Neural cell (in vitro differentiated cells): Measurements from ENCODE around the gene BHLHA15. TPM values are rescaled to one million over a fixed set of nuclear protein-coding genes. Genes with fewer than 3 reads are reported as not detected.

Source experiments
- H2AFZ ChIP-seq: fragments of 200-600, 300-800 bp; sonication (generic), shearing (Covaris generic); 2 replicates; pipeline ENCODE4 v1.6.0; 2014; ENCODE audit warnings: low read depth, mild to moderate bottlenecking, antibody characterized with exemption, low read length, moderate library complexity
- H3F3A ChIP-seq: fragments of 200-600 bp; shearing (Covaris generic); 2 replicates; pipeline ENCODE4 v1.6.1; 2016; ENCODE audit warnings: mild to moderate bottlenecking, moderate library complexity, mixed read lengths, antibody characterized with exemption, low read length; ENCODE audit not compliant: insufficient read depth, poor library complexity, severe bottlenecking
- H3K27ac ChIP-seq: fragments of 200-600, 300-800 bp; sonication (generic), shearing (Covaris generic); 2 replicates; pipeline ENCODE4 v1.5.1; 2014; ENCODE audit warnings: mild to moderate bottlenecking, low read length, moderate library complexity
- H3K27me3 ChIP-seq: fragments of 300-800, 200-600 bp; sonication (generic), shearing (Covaris generic); 2 replicates; pipeline ENCODE4 v1.6.0; 2014; ENCODE audit warnings: mild to moderate bottlenecking, low read depth, low read length, moderate library complexity; ENCODE audit not compliant: insufficient read depth
- H3K36me3 ChIP-seq: fragments of 300-800, 200-600 bp; sonication (generic), shearing (Covaris generic); 2 replicates; pipeline ENCODE4 v1.5.1; 2014; ENCODE audit warnings: mild to moderate bottlenecking, antibody characterized with exemption, low read length, moderate library complexity; ENCODE audit not compliant: insufficient read depth
- H3K4me2 ChIP-seq: fragments of 300-800, 200-600 bp; sonication (generic), shearing (Covaris generic); 2 replicates; pipeline ENCODE4 v1.6.0; 2014; ENCODE audit warnings: mild to moderate bottlenecking, low read length
- H3K4me3 ChIP-seq: fragments of 300-800, 200-600 bp; sonication (generic), shearing (Covaris generic); 2 replicates; pipeline ENCODE4 v1.5.1; 2014; ENCODE audit warnings: mild to moderate bottlenecking, low read length, moderate library complexity
- H3K79me2 ChIP-seq: fragments of 200-600 bp; shearing (Covaris generic); replicated peaks from 2 replicates; pipeline ENCODE4 v1.6.0; 2014; ENCODE audit warnings: mild to moderate bottlenecking, low read length, moderate library complexity; ENCODE audit not compliant: insufficient read depth
- H3K9ac ChIP-seq: fragments of 300-800, 200-600 bp; sonication (generic), shearing (Covaris generic); 2 replicates; pipeline ENCODE4 v1.6.1; 2016; ENCODE audit warnings: mild to moderate bottlenecking, low read length, mixed read lengths
- H3K9me2 ChIP-seq: fragments of 200-600 bp; shearing (Covaris generic); 2 replicates; pipeline ENCODE4 v1.6.1; 2016; ENCODE audit warnings: mild to moderate bottlenecking, low read length, mixed read lengths; ENCODE audit not compliant: insufficient read depth
- H3K9me3 ChIP-seq: fragments of 200-600, 300-800 bp; sonication (generic), shearing (Covaris generic); 2 replicates; pipeline ENCODE4 v1.6.1; 2016; ENCODE audit warnings: mild to moderate bottlenecking, mixed run types, low read length, moderate library complexity, mixed read lengths
- H4K20me1 ChIP-seq: fragments of 200-600 bp; shearing (Covaris generic); 2 replicates; pipeline ENCODE4 v1.6.1; 2016; ENCODE audit warnings: mild to moderate bottlenecking, mixed run types; ENCODE audit not compliant: insufficient read depth
- CTCF ChIP-seq: fragments of 450-650 bp; IDR thresholded peaks from 2 replicates; pipeline ENCODE4 v1.5.1; 2014; ENCODE audit warnings: antibody characterized with exemption, mild to moderate bottlenecking, moderate library complexity; ENCODE audit not compliant: poor library complexity, severe bottlenecking
- EP300 ChIP-seq: fragments of 450-650 bp; conservative IDR thresholded peaks from 2 replicates; pipeline ENCODE4 v1.6.1; 2014; ENCODE audit warnings: antibody characterized with exemption, mild to moderate bottlenecking, moderate library complexity; ENCODE audit not compliant: poor library complexity, severe bottlenecking
- EZH2 ChIP-seq: fragments of 200-600, 300-800 bp; shearing (Covaris generic), sonication (generic); IDR thresholded peaks from 2 replicates; pipeline ENCODE4 v1.6.1; 2014; ENCODE audit warnings: antibody characterized with exemption, low read length, borderline replicate concordance, mild to moderate bottlenecking; ENCODE audit not compliant: insufficient read depth, poor library complexity, severe bottlenecking
- MXI1 ChIP-seq: fragments of 450-650 bp; conservative IDR thresholded peaks from 2 replicates; pipeline ENCODE4 v1.6.1; 2014; ENCODE audit warnings: antibody characterized with exemption, mild to moderate bottlenecking; ENCODE audit not compliant: poor library complexity, severe bottlenecking
- POLR2AphosphoS5 ChIP-seq: IDR thresholded peaks from 2 replicates; pipeline ENCODE4 v1.6.1; 2012
- RAD21 ChIP-seq: fragments of 450-650 bp; conservative IDR thresholded peaks from 2 replicates; pipeline ENCODE4 v1.6.1; 2014; ENCODE audit warnings: antibody characterized with exemption, mild to moderate bottlenecking, moderate library complexity
- REST ChIP-seq: IDR thresholded peaks from 2 replicates; pipeline ENCODE4 v1.6.1; 2012; ENCODE audit warnings: borderline replicate concordance
- SMC3 ChIP-seq: fragments of 450-650 bp; conservative IDR thresholded peaks from 2 replicates; pipeline ENCODE4 v1.6.1; 2014; ENCODE audit warnings: antibody characterized with exemption, mild to moderate bottlenecking, moderate library complexity; ENCODE audit not compliant: poor library complexity
- TAF1 ChIP-seq: IDR thresholded peaks from 2 replicates; pipeline ENCODE4 v1.6.1; 2012; ENCODE audit warnings: low read depth
- polyA plus RNA-seq: library from polyadenylated mRNA; depleted of rRNA; stranded (reverse); fragments of >200 nt; gene quantifications from 2 replicates; pipeline ENCODE4 v1.2.3, GENCODE V29; 2014

BHLHA15 gene
- polyA plus RNA-seq, 1 donor from 2014 or later: not detected

GRCh38 chr7:98244871-98245270 is 33.6 kb downstream of the BHLHA15 start:
- no peak overlapping the region for H3K27ac ChIP-seq
- no peak overlapping the region for H3K4me3 ChIP-seq
- H3K36me3 ChIP-seq: no peaks in the 10 kb centered on the region
- H3K9me2 ChIP-seq: no peaks in the 10 kb centered on the region
- no peaks in the 10 kb centered on the region for H3K9me3 ChIP-seq
- H3K9ac ChIP-seq: no peak overlapping the region
- H3K79me2 ChIP-seq: no peaks in the 10 kb centered on the region
- TF ChIP-seq EZH2: no peak
- no peak for TF ChIP-seq EP300
- no peaks in the 10 kb centered on the region for H3F3A ChIP-seq
- H2AFZ ChIP-seq: no peak overlapping the region
- H3K27me3 ChIP-seq: no peaks in the 10 kb centered on the region
- no peaks in the 10 kb centered on the region for H4K20me1 ChIP-seq
- H3K4me2 ChIP-seq: no peak overlapping the region

- H3K9me3 ChIP-seq: no peaks in the 10 kb centered on the region
- no peak overlapping the region for H3K9ac ChIP-seq
- H3K27me3 ChIP-seq: no peaks in the 10 kb centered on the region
- no peak overlapping the region for H2AFZ ChIP-seq
- H3K4me2 ChIP-seq: no peak overlapping the region
- no peaks in the 10 kb centered on the region for H3K9me2 ChIP-seq
- TF ChIP-seq EP300 (no peak), MXI1 (no peak), CTCF (no peak), REST (no peak), TAF1 (no peak), POLR2AphosphoS5 (no peak), RAD21 (no peak), EZH2 (no peak), SMC3 (no peak)
- no peaks in the 10 kb centered on the region for H4K20me1 ChIP-seq
- no peaks in the 10 kb centered on the region for H3F3A ChIP-seq
- no peak overlapping the region for H3K27ac ChIP-seq
- H3K4me3 ChIP-seq: no peak overlapping the region
- no peaks in the 10 kb centered on the region for H3K36me3 ChIP-seq
- H3K79me2 ChIP-seq: peaks cover 21% of the 10 kb centered on the region
Observed at GRCh38 chr7:98248156-98248555, 36.9 kb downstream of the BHLHA15 start.

GRCh38 chr7:98249106-98249505 is 37.9 kb downstream of the BHLHA15 start:
- H3K9me3 ChIP-seq: no peaks in the 10 kb centered on the region
- H3K4me2 ChIP-seq: no peak overlapping the region
- H4K20me1 ChIP-seq: no peaks in the 10 kb centered on the region
- H3K27me3 ChIP-seq: no peaks in the 10 kb centered on the region
- H3F3A ChIP-seq: no peaks in the 10 kb centered on the region
- no peak overlapping the region for H3K9ac ChIP-seq
- no peaks in the 10 kb centered on the region for H3K36me3 ChIP-seq
- H3K4me3 ChIP-seq: no peak overlapping the region
- no peak overlapping the region for H3K27ac ChIP-seq
- TF ChIP-seq MXI1 (no peak), RAD21 (no peak), EZH2 (no peak), TAF1 (no peak), EP300 (no peak), SMC3 (no peak), CTCF (no peak), REST (no peak), POLR2AphosphoS5 (no peak)
- peaks cover 25% of the 10 kb centered on the region for H3K79me2 ChIP-seq
- H2AFZ ChIP-seq: no peak overlapping the region
- no peaks in the 10 kb centered on the region for H3K9me2 ChIP-seq
